GM12873 (cell line): ENCODE results near the gene KCNQ1OT1.

ENCODE experiments used
- TF ChIP-seq, protein P1 (sequence below): IDR thresholded peaks from 2 replicates; pipeline ENCODE4 v1.5.1; 2012; ENCODE audit warnings: low read depth, mild to moderate bottlenecking, moderate library complexity, low read length, control low read depth; ENCODE audit not compliant: insufficient read depth; ENCODE audit errors: missing control alignments

The KCNQ1OT1 gene

DNA sequence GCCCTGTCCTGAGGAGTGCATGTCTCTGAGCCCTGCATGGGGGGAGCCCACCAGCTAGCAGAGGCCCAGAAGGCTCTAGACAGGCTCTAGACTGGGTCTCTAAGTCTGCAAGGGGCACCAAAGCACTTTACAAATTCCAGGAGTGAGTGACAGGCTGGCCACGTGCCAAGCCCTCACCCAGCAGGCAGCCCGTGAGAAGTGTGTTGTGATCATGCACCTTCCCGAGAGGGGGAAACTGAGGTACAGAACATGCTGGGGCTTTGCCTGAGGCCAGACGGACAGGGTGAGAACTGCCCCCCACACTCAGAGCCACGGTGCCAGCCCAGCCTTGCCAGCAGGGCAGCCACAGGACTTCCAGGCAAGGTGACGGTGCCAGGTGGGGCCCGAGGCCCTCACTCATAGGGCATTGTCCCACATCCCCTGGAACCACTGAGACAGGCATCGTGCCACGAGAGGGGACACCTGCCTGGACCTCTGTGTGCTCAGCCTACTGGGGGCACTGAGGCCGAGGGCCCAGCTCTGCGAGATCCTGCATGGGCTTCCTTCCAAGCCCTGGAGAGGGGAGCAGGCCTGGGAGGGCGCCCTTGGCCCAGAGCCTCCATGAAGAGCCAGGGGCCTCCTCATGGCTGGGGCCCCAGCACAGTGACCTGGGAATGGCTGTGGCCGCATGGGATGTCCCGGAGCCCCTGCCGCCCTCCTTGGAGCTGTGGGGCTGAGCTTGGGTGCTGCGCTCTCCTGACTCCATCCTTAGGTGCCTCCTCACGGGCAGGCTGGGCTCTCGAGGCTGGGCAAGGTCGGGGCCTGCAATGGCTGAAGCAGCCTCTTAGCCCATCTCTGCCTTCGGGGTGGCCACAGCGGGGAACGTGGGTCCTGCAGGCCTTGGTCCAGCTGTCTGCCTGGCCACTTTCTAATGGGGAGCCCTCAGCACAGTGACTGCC, 121.5 kb downstream of the KCNQ1OT1 start:
- TF ChIP-seq, protein P1, sequence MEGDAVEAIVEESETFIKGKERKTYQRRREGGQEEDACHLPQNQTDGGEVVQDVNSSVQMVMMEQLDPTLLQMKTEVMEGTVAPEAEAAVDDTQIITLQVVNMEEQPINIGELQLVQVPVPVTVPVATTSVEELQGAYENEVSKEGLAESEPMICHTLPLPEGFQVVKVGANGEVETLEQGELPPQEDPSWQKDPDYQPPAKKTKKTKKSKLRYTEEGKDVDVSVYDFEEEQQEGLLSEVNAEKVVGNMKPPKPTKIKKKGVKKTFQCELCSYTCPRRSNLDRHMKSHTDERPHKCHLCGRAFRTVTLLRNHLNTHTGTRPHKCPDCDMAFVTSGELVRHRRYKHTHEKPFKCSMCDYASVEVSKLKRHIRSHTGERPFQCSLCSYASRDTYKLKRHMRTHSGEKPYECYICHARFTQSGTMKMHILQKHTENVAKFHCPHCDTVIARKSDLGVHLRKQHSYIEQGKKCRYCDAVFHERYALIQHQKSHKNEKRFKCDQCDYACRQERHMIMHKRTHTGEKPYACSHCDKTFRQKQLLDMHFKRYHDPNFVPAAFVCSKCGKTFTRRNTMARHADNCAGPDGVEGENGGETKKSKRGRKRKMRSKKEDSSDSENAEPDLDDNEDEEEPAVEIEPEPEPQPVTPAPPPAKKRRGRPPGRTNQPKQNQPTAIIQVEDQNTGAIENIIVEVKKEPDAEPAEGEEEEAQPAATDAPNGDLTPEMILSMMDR = no peak

- TF ChIP-seq, protein P1 = no peak
Measured at GRCh38 chr11:2577031-2577990, 122.5 kb downstream of the KCNQ1OT1 start.

DNA sequence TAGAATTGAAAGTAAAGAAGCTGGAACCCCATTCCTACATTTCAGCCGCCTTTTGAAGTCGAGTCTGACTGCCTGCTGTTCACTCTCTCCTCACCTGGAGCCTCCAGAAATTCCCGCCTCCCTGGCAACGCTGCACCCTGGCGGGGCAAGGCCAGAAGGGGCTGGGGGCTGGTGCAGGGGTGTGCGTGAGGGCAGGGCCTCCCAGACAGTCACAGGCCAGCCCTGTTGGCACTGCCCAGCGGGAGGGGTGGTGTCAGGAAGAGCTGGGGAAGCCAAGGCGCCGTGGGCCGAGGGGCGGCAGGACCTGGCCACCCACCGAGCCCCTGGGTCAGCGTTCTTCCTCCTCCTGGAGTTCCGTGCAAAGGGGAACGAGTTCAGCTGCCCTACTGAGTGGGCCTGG, 123.2 kb downstream of the KCNQ1OT1 start:
- TF ChIP-seq, protein P1 = no peak

DNA sequence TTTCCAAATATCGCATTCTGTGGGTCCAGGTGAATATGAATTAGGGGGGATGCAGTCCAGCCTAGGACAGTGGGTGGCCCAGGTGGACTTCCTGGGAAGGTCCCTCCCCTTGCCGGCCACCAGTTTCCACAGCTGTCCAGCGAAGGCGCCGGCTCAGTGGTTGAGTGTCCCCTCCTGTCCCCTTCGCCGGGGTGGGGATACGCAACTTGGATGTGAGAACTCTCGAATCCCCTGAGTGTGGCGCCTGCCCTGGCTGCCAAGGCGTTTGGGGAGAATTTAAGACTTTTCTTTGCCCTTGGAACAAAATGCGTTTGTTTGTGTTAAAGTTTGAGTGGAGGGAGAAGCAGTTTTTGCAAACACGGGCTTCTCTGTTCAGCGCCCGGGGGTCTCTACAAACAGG, 123.7 kb downstream of the KCNQ1OT1 start:
- TF ChIP-seq, protein P1 = no peak

- TF ChIP-seq, protein P1 = no peak
Measured at GRCh38 chr11:2575591-2576051, 124.2 kb downstream of the KCNQ1OT1 start.

DNA sequence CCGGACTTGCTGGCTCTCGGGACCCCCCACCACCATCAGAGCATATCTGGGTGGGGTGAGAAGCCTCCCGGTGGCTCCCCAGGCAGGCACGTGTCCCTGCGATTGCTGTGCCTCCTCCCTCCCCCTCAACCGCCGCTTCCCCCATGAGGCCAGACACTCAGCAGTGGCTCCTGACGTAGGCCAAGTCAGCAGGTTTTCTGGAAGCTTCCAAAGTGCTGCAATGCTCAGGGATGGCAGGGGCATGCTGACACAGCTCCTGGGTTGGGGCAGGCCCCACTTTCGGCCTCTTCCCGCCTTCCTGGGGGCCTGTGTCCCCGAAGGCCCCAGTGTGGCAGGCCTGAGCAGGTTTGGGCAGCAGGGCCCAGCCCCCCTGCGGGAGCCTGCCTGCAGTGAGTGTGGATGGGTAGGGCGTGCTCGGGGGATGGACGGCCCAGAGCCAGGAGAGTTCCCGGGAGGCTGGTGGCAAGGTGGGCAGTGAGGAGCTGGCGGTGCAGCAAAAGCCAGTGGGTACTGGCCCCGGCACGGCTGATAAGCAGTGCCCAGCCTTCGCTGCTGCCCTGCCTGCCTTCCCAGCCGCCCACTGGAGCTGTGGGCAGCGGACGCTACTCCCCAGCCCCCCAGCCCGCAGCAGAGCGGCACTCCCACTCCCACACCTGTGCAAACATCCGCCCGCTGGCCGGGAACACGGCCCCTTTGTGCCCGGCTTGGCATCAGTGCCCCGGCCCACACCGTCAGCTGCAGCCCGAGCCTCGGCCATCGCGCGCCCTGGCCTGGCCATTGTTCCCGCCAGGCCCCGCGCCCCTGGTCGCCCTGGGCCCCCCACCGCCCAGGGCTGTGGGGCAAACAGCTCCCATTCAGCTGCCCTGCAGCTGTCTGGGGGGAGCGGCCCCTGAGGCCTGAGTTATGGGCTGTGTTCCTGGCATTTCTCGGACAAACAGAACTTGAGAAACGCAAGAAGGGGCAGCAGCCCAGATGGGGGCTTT, 125.0 kb downstream of the KCNQ1OT1 start:
- TF ChIP-seq, protein P1 = no peak
